GM12891 (cell line): Measurements from ENCODE around the gene TEAD1.

ENCODE experiments used
- DNase-seq: peaks from one replicate; pipeline ENCODE4 v3.0.0; 2011; ENCODE audit warnings: low spot score; ENCODE audit not compliant: insufficient read length
- FAIRE-seq: peaks from 2 replicates; lab custom pipeline; 2011; peaks lifted over from hg19 to GRCh38; lab: Jason Lieb, UNC
- PAX5 ChIP-seq: IDR thresholded peaks from 2 replicates; pipeline ENCODE4 v1.6.1; 2011; ENCODE audit warnings: low read length, moderate library complexity, mild to moderate bottlenecking; ENCODE audit not compliant: insufficient read depth, severe bottlenecking
- POLR2A ChIP-seq: IDR thresholded peaks from 2 replicates; pipeline ENCODE4 v1.6.1; 2011; ENCODE audit warnings: low read depth, low read length, control low read depth
- POLR2AphosphoS5 ChIP-seq: IDR thresholded peaks from 2 replicates; pipeline ENCODE4 v1.6.1; 2011; ENCODE audit warnings: low read depth, low read length, control low read depth
- POU2F2 ChIP-seq: IDR thresholded peaks from 2 replicates; pipeline ENCODE4 v1.6.1; 2011; ENCODE audit warnings: low read depth, mild to moderate bottlenecking, control low read depth, low read length, moderate library complexity
- SPI1 ChIP-seq: IDR thresholded peaks from 2 replicates; pipeline ENCODE4 v1.6.1; 2011; ENCODE audit warnings: low read depth, low read length, control low read depth
- TAF1 ChIP-seq: IDR thresholded peaks from 2 replicates; pipeline ENCODE4 v1.6.1; 2011; ENCODE audit warnings: low read depth, low read length, control low read depth

Gene TEAD1

DNA sequence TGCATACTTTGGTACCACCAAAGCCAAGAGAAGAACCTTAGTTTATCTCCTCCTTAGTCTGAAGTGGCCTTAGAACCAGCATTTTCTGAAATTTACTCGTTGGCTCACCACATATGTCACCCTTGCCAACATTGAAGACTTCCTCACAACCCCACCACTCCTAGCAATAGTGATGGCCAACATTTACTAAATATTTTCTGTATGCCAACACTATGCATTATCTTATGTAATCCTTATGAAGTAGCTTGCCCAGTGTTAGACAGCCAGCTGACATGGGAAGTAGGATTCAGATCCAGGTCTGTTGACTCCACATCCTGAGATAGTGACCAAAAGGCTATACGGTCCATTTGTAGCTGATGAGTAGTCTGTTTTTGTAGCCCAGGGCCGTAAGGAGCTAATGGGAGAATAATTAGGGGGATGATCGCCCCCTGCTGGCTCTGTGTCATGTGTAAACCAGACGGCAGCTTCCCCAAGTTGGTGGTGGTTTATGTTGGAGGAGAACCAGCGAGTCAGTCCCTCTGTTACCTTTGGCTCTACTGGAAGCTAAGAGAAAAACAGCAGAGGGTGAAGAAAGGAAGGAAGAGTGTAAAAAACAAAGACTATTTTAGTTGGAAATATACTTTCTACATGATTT is 214.4 kb downstream of the TEAD1 start:
- FAIRE-seq, result no peak

DNA sequence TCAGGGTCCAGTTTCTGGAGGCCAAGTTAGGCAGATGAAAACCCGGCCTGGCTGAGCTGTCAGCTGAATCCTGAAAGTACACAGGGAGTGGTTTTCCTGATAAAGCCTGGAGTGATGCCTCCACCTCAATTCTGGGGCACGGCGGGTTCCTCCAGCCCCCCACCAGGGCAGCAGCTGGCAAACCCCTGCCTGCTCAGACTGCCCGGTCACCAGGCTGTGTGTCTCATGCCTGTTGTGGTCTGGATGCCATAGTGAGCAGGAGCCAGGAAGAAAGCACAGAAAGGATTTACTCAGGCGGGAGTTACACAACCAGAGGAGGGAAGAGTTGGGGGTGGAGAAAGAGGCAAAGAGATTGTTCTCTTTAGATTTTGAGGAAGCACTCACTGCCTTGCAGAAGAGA is 215.0 kb downstream of the TEAD1 start:
- no peak for DNase-seq
- TF ChIP-seq POLR2AphosphoS5, result no peak
- TF ChIP-seq POLR2A, result no peak
- no peak for TF ChIP-seq POU2F2
- no peak for TF ChIP-seq TAF1
- no peak for TF ChIP-seq SPI1
- no peak for TF ChIP-seq PAX5
- no peak for FAIRE-seq

More for the DNA sequence above, 214.4 kb downstream of the TEAD1 start:
- no peak for TF ChIP-seq POLR2A
- TF ChIP-seq POLR2AphosphoS5, result no peak
- no peak for TF ChIP-seq POU2F2
- no peak for TF ChIP-seq SPI1
- TF ChIP-seq TAF1, result no peak
- TF ChIP-seq PAX5, result no peak
- DNase-seq, result peak; percentile 50

GRCh38 chr11:12890476-12890875 is 216.3 kb downstream of the TEAD1 start:
- DNase-seq (no peak), FAIRE-seq (no peak)
- no peak for TF ChIP-seq POU2F2
- no peak for TF ChIP-seq POLR2AphosphoS5
- no peak for TF ChIP-seq SPI1
- TF ChIP-seq POLR2A, result no peak
- no peak for TF ChIP-seq TAF1
- no peak for TF ChIP-seq PAX5

DNA sequence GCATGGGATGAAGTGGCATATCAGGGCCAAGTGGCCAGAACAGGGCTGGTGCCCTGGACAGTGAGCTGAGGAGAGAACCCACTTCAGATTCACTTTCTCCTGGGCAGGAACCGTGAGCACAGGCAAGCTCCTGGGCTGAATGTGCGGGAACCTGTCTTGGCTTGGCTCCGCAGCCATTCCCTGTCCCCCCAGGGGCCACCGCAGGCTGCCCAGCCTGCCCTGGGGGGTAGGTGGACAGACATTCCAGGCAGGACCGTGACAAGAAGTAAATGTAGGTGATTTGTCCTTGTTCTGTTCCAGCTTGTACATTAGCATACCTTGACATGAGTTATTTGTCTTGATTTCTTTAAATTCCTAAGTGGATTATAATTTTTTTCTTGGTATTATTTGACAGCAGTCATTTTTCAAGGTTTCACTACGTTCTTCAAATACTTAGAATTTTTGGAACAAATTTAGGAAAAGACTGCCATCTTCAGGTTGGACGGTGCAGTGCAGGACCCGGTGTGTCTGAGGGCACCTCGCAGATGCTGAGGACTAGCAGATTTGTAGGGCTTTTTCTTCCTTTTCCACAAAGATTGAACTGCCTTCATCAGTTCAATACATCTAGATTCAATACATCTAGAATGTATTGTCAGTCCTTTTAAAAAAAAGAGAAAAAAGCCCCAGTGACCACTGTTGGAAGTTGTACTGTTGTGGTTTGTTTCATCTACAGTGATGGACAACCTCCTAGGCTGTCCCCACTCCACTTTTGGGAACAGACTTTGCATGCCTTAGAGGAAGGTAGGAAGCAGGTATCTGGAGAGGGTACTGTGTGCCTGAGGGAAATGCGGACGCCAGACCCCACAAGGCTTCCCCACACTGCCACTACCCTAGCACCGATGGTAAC is 219.8 kb downstream of the TEAD1 start:
- DNase-seq (no peak), FAIRE-seq (no peak)
- TF ChIP-seq POLR2A (no peak), POLR2AphosphoS5 (no peak), SPI1 (no peak), POU2F2 (no peak), PAX5 (no peak), TAF1 (no peak)

DNA sequence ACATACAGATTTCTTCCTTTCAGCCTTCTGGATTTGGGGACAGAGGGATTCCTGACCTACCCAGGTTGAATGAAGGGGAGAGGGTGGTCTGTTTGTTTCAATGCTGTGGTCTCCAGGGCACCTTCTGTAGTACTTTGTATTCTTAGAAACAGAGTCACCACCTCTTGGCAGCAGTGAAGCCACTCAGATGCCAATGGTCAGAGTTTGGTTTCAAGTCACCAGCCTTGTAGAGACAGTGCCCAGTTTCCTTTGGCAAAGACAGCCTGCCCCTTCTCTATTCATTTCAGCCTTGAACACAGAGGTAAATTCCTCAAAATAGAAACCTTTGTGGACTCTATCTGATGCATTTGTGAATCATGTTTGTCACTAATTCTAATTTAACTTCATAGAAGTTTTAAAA is 223.2 kb downstream of the TEAD1 start:
- no peak for FAIRE-seq
- no peak for DNase-seq

DNA sequence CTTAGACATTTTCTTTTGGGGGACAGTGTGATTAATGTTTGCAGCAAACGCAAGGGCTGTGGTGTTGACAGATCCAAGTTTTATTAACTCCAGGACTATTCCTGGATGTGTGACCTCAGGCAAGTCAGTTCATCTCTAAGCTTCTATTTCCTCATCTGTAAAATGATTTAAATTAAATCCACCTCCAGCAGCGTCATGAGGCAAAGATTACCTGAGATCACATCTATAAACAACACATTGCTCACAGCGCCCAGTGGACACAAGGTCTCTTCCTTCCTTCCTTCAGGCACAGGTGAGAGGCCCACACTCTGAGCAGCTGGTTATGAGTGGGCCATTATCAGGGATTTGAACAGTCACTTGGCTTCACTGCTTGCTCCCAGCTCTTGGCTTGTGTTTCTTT is 223.6 kb downstream of the TEAD1 start:
- TF ChIP-seq PAX5 (no peak), POU2F2 (no peak), POLR2AphosphoS5 (no peak)
- FAIRE-seq, result no peak
- DNase-seq, result no peak

More for the DNA sequence above, 223.2 kb downstream of the TEAD1 start:
- TF ChIP-seq POLR2AphosphoS5 (no peak), POLR2A (no peak), POU2F2 (no peak)

GRCh38 chr11:12900496-12900895 is 226.3 kb downstream of the TEAD1 start:
- TF ChIP-seq POLR2AphosphoS5, result no peak
- TF ChIP-seq POU2F2, result no peak
- TF ChIP-seq TAF1, result no peak
- TF ChIP-seq POLR2A, result no peak
- TF ChIP-seq SPI1, result no peak
- no peak for TF ChIP-seq PAX5
- no peak for DNase-seq
- no peak for FAIRE-seq

DNA sequence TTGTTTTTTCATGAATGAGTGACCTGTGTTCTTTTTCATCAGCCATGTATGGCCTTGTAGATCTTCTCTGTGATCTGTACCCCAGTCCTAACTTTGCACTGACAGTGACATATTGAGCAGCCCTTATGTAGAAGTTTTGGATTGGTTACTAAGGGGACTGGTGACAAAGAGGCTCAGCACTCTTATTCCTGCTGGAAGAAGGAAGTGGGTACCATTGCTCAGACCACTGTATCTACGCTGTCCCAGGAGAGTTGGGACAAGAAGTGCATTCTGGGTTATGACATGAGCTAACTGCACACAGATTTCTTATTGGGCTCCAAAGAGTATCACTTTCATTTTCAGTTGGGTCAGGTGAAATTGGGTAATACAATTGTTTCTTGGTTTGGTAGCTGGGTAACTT is 227.1 kb downstream of the TEAD1 start:
- TF ChIP-seq PAX5 (no peak), POU2F2 (no peak), SPI1 (peak; percentile 53)
- FAIRE-seq (no peak), DNase-seq (no peak)

GRCh38 chr11:12901874-12902481 is 227.8 kb downstream of the TEAD1 start:
- DNase-seq (no peak), FAIRE-seq (no peak)
- TF ChIP-seq POU2F2 (no peak), SPI1 (no peak), POLR2AphosphoS5 (no peak), POLR2A (no peak), PAX5 (no peak), TAF1 (no peak)
